ENCODE data around the gene BAIAP3.

DNA sequence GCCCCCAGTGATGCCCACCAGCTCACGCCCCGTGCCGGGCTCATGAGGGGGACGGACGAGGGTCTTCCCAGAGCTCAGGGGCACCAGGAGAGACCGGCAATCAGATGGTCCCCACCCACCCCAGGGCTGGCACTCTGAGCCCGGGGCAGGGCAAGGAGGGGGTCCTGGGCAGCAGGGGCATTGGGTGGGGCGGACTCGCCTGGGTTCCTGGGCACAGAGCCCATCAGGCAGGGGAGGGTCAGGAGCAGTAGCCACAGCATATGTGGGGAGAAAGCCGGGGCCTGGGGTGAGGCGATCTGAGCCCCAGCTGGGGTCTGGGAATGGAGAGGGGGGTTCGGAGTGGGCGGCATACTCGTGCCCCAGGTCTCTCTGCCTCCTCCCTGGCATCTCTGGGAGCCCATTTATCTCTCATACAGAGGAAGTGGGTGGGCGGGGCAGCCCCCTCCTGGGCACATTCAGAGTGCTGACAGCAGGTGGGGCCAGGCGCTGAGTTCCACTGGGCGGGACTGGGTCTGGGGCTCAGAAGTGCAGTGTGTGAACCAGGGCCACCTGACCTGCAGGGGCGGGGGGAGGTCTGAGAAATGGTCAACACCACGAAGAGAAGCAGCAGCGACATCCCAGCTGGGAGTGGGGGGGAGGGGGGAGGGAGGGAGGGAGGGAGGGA, 44.5 kb upstream of the BAIAP3 start:
- TF ChIP-seq YY1 (IDR thresholded peaks at IDR 0.05; ENCODE audit: insufficient read depth, insufficient read length) (no peak), SUZ12 (IDR thresholded peaks at IDR 0.05; ENCODE audit: extremely low read depth, insufficient read depth, insufficient read length) (no peak), ZNF274 (IDR thresholded peaks at IDR 0.05; ENCODE audit: low read depth, low read length) (no peak)
